Astrocyte (in vitro differentiated cells and primary cell): ENCODE data around the gene PTPN11. TPM values are rescaled to one million over a fixed set of nuclear protein-coding genes. Genes with fewer than 3 reads are reported as not detected.
"Not testable (repeated sequence)": the region's sequence is repeated elsewhere in the genome, so short reads cannot be mapped to it uniquely, and the experiment has no call there.

Experiments
- DNase-seq: peaks from one replicate; pipeline ENCODE4 v3.0.0-alpha.2; 2010; ENCODE audit warnings: low read depth
- FAIRE-seq: peaks from 2 replicates; lab custom pipeline; 2011; peaks lifted over from hg19 to GRCh38; lab: Jason Lieb, UNC
- H2AFZ ChIP-seq: 2 replicates; pipeline ENCODE4 v1.6.0; 2012; ENCODE audit warnings: low read depth, low read length, inconsistent platforms
- H3K27ac ChIP-seq: 2 replicates; pipeline ENCODE4 v1.5.1; 2011; ENCODE audit warnings: low read depth, low read length, inconsistent platforms
- H3K27me3 ChIP-seq: 2 replicates; pipeline ENCODE4 v1.6.0; 2011; ENCODE audit warnings: low read length, inconsistent platforms; ENCODE audit not compliant: insufficient read depth
- H3K36me3 ChIP-seq: 2 replicates; pipeline ENCODE4 v1.5.1; 2011; ENCODE audit warnings: low read length, inconsistent platforms; ENCODE audit not compliant: insufficient read depth
- H3K4me1 ChIP-seq: 2 replicates; pipeline ENCODE4 v1.5.1; 2011; ENCODE audit warnings: low read length, inconsistent platforms; ENCODE audit not compliant: insufficient read depth
- H3K4me2 ChIP-seq: 2 replicates; pipeline ENCODE4 v1.6.0; 2012; ENCODE audit warnings: low read length, inconsistent platforms
- H3K4me3 ChIP-seq: 2 replicates; pipeline ENCODE4 v1.5.1; 2011; ENCODE audit warnings: low read depth, mild to moderate bottlenecking, low read length, inconsistent platforms; ENCODE audit not compliant: insufficient read depth
- H3K79me2 ChIP-seq: 2 replicates; pipeline ENCODE4 v1.6.0; 2012; ENCODE audit warnings: mild to moderate bottlenecking, low read length, inconsistent platforms; ENCODE audit not compliant: insufficient read depth
- H3K9ac ChIP-seq: 2 replicates; pipeline ENCODE4 v1.6.0; 2012; ENCODE audit warnings: mild to moderate bottlenecking, low read length, inconsistent platforms
- H3K9me3 ChIP-seq: 2 replicates; pipeline ENCODE4 v1.5.1; 2012; ENCODE audit warnings: low read depth, mild to moderate bottlenecking, low read length, inconsistent platforms; ENCODE audit not compliant: insufficient read depth
- H4K20me1 ChIP-seq: 2 replicates; pipeline ENCODE4 v1.6.0; 2012; ENCODE audit warnings: low read length, inconsistent platforms; ENCODE audit not compliant: insufficient read depth
- H3K27ac Mint-ChIP-seq: one replicate; pipeline ENCODE4 v1.8.0; 2021; ENCODE audit warnings: mild to moderate bottlenecking, mixed read lengths; ENCODE audit not compliant: unreplicated experiment
- H3K27me3 Mint-ChIP-seq: one replicate; pipeline ENCODE4 v1.8.0; 2021; ENCODE audit warnings: low read depth, mixed read lengths; ENCODE audit not compliant: unreplicated experiment
- H3K36me3 Mint-ChIP-seq: one replicate; pipeline ENCODE4 v1.8.0; 2021; ENCODE audit warnings: low read depth, mixed read lengths; ENCODE audit not compliant: unreplicated experiment
- H3K4me1 Mint-ChIP-seq: one replicate; pipeline ENCODE4 v1.8.0; 2021; ENCODE audit warnings: low read depth, mixed read lengths; ENCODE audit not compliant: unreplicated experiment
- H3K4me3 Mint-ChIP-seq: one replicate; pipeline ENCODE4 v1.8.0; 2021; ENCODE audit warnings: mild to moderate bottlenecking, moderate library complexity, mixed read lengths; ENCODE audit not compliant: unreplicated experiment
- H3K9me3 Mint-ChIP-seq: one replicate; pipeline ENCODE4 v1.8.0; 2021; ENCODE audit warnings: mild to moderate bottlenecking, mixed read lengths; ENCODE audit not compliant: unreplicated experiment
- EZH2 ChIP-seq: IDR thresholded peaks from 2 replicates; pipeline ENCODE4 v1.6.1; 2012; ENCODE audit warnings: mild to moderate bottlenecking, low read length, inconsistent platforms; ENCODE audit not compliant: insufficient read depth
- total RNA-seq: library from RNA; stranded (reverse); gene quantifications from 2 replicates; pipeline ENCODE4 v1.2.1, GENCODE V29; 2021
- TF ChIP-seq, protein P1 (sequence below): IDR thresholded peaks from 2 replicates; pipeline ENCODE4 v1.5.1; 2011; ENCODE audit warnings: low read depth, mild to moderate bottlenecking, inconsistent platforms, low read length, moderate library complexity; ENCODE audit not compliant: insufficient read depth

Gene PTPN11
- total RNA-seq, 1 donor from 2014 or later, result 143 TPM

DNA sequence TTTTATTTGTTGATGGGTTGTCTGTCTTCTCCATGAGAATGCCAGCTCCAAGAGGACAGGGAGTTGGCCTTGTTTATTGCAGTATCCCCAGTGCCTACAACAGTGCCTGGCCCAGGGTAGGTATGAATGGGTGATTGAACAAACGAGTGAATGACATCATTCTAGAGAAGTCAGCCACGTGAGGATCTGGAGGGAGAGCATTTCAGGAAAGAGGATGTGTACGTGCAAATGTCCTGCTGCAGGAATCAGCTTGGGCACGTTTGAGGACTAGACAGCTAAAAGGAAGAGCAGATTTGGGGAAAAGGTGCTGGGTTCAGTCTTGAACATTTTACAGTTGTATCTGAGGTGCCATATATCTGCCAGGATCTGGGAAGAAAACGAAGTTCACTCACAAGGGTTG lies 97.1 kb downstream of the PTPN11 start:
- H3K27ac Mint-ChIP-seq, result no peak overlapping the region
- Histone ChIP-seq H2AFZ (no peak overlapping the region), H3K4me3 (no peak overlapping the region), H3K4me1 (no peaks in the 10 kb centered on the region), H3K9ac (no peak overlapping the region), H3K79me2 (no peaks in the 10 kb centered on the region), H3K4me2 (no peak overlapping the region), H3K36me3 (no peaks in the 10 kb centered on the region), H3K27me3 (no peaks in the 10 kb centered on the region), H3K9me3 (no peaks in the 10 kb centered on the region), H4K20me1 (no peaks in the 10 kb centered on the region), H3K27ac (no peak overlapping the region)
- TF ChIP-seq EZH2, result no peak
- TF ChIP-seq, protein P1, sequence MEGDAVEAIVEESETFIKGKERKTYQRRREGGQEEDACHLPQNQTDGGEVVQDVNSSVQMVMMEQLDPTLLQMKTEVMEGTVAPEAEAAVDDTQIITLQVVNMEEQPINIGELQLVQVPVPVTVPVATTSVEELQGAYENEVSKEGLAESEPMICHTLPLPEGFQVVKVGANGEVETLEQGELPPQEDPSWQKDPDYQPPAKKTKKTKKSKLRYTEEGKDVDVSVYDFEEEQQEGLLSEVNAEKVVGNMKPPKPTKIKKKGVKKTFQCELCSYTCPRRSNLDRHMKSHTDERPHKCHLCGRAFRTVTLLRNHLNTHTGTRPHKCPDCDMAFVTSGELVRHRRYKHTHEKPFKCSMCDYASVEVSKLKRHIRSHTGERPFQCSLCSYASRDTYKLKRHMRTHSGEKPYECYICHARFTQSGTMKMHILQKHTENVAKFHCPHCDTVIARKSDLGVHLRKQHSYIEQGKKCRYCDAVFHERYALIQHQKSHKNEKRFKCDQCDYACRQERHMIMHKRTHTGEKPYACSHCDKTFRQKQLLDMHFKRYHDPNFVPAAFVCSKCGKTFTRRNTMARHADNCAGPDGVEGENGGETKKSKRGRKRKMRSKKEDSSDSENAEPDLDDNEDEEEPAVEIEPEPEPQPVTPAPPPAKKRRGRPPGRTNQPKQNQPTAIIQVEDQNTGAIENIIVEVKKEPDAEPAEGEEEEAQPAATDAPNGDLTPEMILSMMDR, result no peak
- DNase-seq (no peak), FAIRE-seq (no peak)
- H3K4me1 Mint-ChIP-seq, result no peaks in the 10 kb centered on the region
- H3K36me3 Mint-ChIP-seq, result peaks cover 3% of the 10 kb centered on the region
- H3K4me3 Mint-ChIP-seq, result no peak overlapping the region
- no peaks in the 10 kb centered on the region for H3K27me3 Mint-ChIP-seq
- H3K9me3 Mint-ChIP-seq, result no peaks in the 10 kb centered on the region

DNA sequence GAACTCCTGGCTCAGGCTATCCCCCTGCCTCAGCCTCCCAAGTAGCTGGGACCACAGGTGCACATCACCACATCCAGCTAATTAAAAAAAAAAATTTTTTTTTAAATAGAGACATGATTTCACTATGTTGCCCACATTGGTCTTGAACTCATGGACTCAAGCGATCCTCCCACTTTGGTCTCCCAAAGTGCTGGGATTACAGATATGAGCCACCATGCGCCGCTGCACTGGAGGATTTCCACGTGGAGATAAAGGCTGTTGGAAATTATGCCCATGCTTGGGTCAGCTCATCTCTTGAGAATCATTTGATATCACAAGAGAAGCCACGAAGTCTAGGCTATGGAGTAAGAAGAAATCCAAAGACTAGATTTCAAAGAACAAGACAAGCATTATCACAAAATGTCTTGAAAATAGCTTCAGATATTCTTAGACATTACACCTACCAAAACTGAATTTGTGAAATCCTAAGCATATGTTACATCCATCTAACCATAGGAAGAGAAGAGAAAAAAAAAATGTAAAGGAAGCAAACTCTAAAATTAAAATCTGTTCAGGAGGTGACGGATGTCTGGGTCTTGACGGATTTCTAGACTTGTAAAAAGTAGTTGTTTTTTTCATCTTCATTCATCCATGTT lies 99.1 kb downstream of the PTPN11 start:
- Histone ChIP-seq H3K27me3 (no peaks in the 10 kb centered on the region), H3K4me1 (no peaks in the 10 kb centered on the region), H3K79me2 (no peaks in the 10 kb centered on the region), H3K9ac (no peak overlapping the region), H3K27ac (no peak overlapping the region), H3K9me3 (no peaks in the 10 kb centered on the region), H2AFZ (no peak overlapping the region), H3K4me3 (no peak overlapping the region), H4K20me1 (no peaks in the 10 kb centered on the region), H3K4me2 (no peak overlapping the region), H3K36me3 (no peaks in the 10 kb centered on the region)
- DNase-seq (no peak), FAIRE-seq (no peak)
- no peak for TF ChIP-seq EZH2
- TF ChIP-seq, protein P1, result no peak
- Mint-ChIP-seq H3K27me3 (no peaks in the 10 kb centered on the region), H3K4me3 (no peak overlapping the region), H3K9me3 (peaks cover 2% of the 10 kb centered on the region), H3K4me1 (no peaks in the 10 kb centered on the region), H3K27ac (no peak overlapping the region), H3K36me3 (peaks cover 3% of the 10 kb centered on the region)

DNA sequence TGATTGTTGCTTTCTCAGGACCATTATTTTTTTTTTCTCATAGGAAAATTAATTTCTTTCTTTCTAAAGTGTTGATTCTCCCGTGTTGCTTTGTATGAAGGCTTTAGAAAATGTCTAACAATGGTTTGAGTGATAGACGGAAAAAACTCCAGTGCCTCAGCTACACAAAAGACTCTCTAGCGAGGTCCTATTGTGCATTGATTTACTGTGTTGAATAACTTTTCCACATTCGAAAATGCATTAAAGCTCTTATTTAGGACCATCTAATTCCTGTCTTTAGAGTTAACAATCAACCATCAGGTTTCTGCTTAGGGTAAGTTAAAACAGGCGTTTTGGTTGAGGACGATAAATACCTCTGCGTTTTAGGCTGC lies 99.6 kb downstream of the PTPN11 start:
- no peak overlapping the region for H3K4me3 Mint-ChIP-seq
- no peaks in the 10 kb centered on the region for H3K27me3 Mint-ChIP-seq
- no peaks in the 10 kb centered on the region for H3K9me3 ChIP-seq
- no peaks in the 10 kb centered on the region for H3K79me2 ChIP-seq
- H3K36me3 ChIP-seq, result no peaks in the 10 kb centered on the region
- no peak overlapping the region for H3K27ac Mint-ChIP-seq
- TF ChIP-seq, protein P1, result no peak
- TF ChIP-seq EZH2, result no peak
- no peak overlapping the region for H3K27ac ChIP-seq
- no peaks in the 10 kb centered on the region for H3K4me1 ChIP-seq
- no peak for FAIRE-seq
- peaks cover 3% of the 10 kb centered on the region for H3K36me3 Mint-ChIP-seq
- no peak overlapping the region for H3K9ac ChIP-seq
- H2AFZ ChIP-seq, result no peak overlapping the region
- H3K4me2 ChIP-seq, result no peak overlapping the region
- DNase-seq, result no peak
- no peaks in the 10 kb centered on the region for H4K20me1 ChIP-seq
- H3K27me3 ChIP-seq, result no peaks in the 10 kb centered on the region
- H3K4me3 ChIP-seq, result no peak overlapping the region
- H3K9me3 Mint-ChIP-seq, result peaks cover 2% of the 10 kb centered on the region
- H3K4me1 Mint-ChIP-seq, result no peaks in the 10 kb centered on the region

DNA sequence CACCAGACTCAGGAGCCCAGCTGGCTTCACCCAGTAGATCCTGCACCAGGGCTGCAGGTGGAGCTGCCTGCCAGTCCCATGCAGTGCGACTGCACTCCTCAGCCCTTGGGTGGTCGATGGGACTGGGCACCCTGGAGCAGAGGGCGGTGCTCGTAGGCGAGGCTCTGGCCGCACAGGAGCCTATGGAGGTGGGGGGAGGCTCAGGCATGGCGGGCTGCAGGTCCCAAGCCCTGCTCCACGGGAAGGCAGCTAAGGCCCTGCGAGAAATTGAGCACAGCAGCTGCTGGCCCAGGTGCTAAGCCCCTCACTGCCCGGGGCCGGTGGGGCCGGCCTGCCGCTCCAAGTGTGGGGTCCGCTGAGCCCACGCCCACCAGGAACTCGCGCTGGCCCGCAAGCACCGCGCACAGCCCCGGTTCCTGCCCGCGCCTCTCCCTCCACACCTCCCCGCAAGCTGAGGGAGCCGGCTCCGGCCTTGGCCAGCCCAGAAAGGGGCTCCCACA lies 101.1 kb downstream of the PTPN11 start:
- not testable (repeated sequence) for H3K27me3 ChIP-seq, H3K9me3 ChIP-seq, FAIRE-seq, DNase-seq, H3K79me2 ChIP-seq, H3K4me2 ChIP-seq, H3K27ac Mint-ChIP-seq, H3K27me3 Mint-ChIP-seq, H3K4me3 Mint-ChIP-seq, H3K9me3 Mint-ChIP-seq, H4K20me1 ChIP-seq, H3K36me3 ChIP-seq, H3K27ac ChIP-seq, H3K36me3 Mint-ChIP-seq, H3K4me1 ChIP-seq, H3K9ac ChIP-seq, H3K4me1 Mint-ChIP-seq, H3K4me3 ChIP-seq, H2AFZ ChIP-seq
